ENCODE results near the gene PPP1R3G. TPM values are rescaled to one million over a fixed set of nuclear protein-coding genes. Genes with fewer than 3 reads are reported as not detected.

The PPP1R3G gene
- total RNA-seq, 5 donors from 2014 or later (not counting 1 experiment from before 2014, with no cell fraction given): 0.06 to 0.07 TPM; not detected in 3

- Histone ChIP-seq H3K4me1 (ENCODE audit: control insufficient read depth in 1 of 2, extremely low read depth in 1 of 2, insufficient read depth in 2 of 2, low read length in 2 of 2) (no peaks in the 10 kb centered on the region), H3K9me3 (no peaks in the 10 kb centered on the region), H3K36me3 (ENCODE audit: control insufficient read depth in 2 of 2, extremely low read depth in 1 of 2, insufficient read depth in 1 of 2, low read length in 1 of 2) (no peaks in the 10 kb centered on the region), H3K27ac (ENCODE audit: low read length) (no peak overlapping the region), H3K4me3 (ENCODE audit: control insufficient read depth in 1 of 2, extremely low read depth in 1 of 2, low read length in 1 of 2) (no peak overlapping the region), H3K27me3 (replicated peaks in 1 of 2; ENCODE audit: control insufficient read depth in 2 of 2, extremely low read depth in 1 of 2, insufficient read depth in 2 of 2, low read length in 1 of 2) (no peaks in the 10 kb centered on the region)
- no peak overlapping the region for H3K27ac Mint-ChIP-seq
- H3K27me3 Mint-ChIP-seq: no peaks in the 10 kb centered on the region
- DNase-seq (no peak), ATAC-seq (replicated peaks in 1 of 4) (no peak)
- no peaks in the 10 kb centered on the region for H3K4me1 Mint-ChIP-seq
- no peak overlapping the region for H3K4me3 Mint-ChIP-seq
- WGBS (ENCODE audit: insufficient coverage): 75% methylated on average over 4 of the region's 9 CpGs
- H3K36me3 Mint-ChIP-seq: peaks cover 25% of the 10 kb centered on the region
- no peaks in the 10 kb centered on the region for H3K9me3 Mint-ChIP-seq
- ChIA-PET CTCF (no interaction called here), POLR2A (interaction anchor here in 1 of 2 donors (0.6 kb wide), 1 partner anchor 98 kb away, joined by 3 read pairs; no protein-coding TSS in a partner anchor)
These were observed 22.9 kb downstream of the PPP1R3G start for GRCh38 chr6:5108068-5108467.

- ChIA-PET POLR2A (no interaction called here), CTCF (no interaction called here)
- Histone ChIP-seq H3K36me3 (ENCODE audit: control insufficient read depth in 2 of 2, extremely low read depth in 1 of 2, insufficient read depth in 1 of 2, low read length in 1 of 2) (no peaks in the 10 kb centered on the region), H3K4me1 (ENCODE audit: control insufficient read depth in 1 of 2, extremely low read depth in 1 of 2, insufficient read depth in 2 of 2, low read length in 2 of 2) (no peaks in the 10 kb centered on the region), H3K27me3 (replicated peaks in 1 of 2; ENCODE audit: control insufficient read depth in 2 of 2, extremely low read depth in 1 of 2, insufficient read depth in 2 of 2, low read length in 1 of 2) (no peaks in the 10 kb centered on the region), H3K4me3 (ENCODE audit: control insufficient read depth in 1 of 2, extremely low read depth in 1 of 2, low read length in 1 of 2) (no peak overlapping the region), H3K27ac (ENCODE audit: low read length) (no peak overlapping the region), H3K9me3 (no peaks in the 10 kb centered on the region)
- no peak for DNase-seq
- no peaks in the 10 kb centered on the region for H3K9me3 Mint-ChIP-seq
- no peaks in the 10 kb centered on the region for H3K27me3 Mint-ChIP-seq
- ATAC-seq (replicated peaks in 1 of 4): no peak
- H3K4me1 Mint-ChIP-seq: no peaks in the 10 kb centered on the region
- no peak overlapping the region for H3K4me3 Mint-ChIP-seq
- WGBS (ENCODE audit: insufficient coverage): 100% methylated on average over 2 of the region's 6 CpGs
- H3K27ac Mint-ChIP-seq: no peak overlapping the region
- H3K36me3 Mint-ChIP-seq: peaks cover 25% of the 10 kb centered on the region
These were observed 23.5 kb downstream of the PPP1R3G start for GRCh38 chr6:5108536-5109150.

- Histone ChIP-seq H3K27me3 (replicated peaks in 1 of 2; ENCODE audit: control insufficient read depth in 2 of 2, extremely low read depth in 1 of 2, insufficient read depth in 2 of 2, low read length in 1 of 2) (no peaks in the 10 kb centered on the region), H3K36me3 (ENCODE audit: control insufficient read depth in 2 of 2, extremely low read depth in 1 of 2, insufficient read depth in 1 of 2, low read length in 1 of 2) (no peaks in the 10 kb centered on the region), H3K9me3 (no peaks in the 10 kb centered on the region), H3K4me3 (ENCODE audit: control insufficient read depth in 1 of 2, extremely low read depth in 1 of 2, low read length in 1 of 2) (no peak overlapping the region), H3K27ac (ENCODE audit: low read length) (no peak overlapping the region), H3K4me1 (ENCODE audit: control insufficient read depth in 1 of 2, extremely low read depth in 1 of 2, insufficient read depth in 2 of 2, low read length in 2 of 2) (no peaks in the 10 kb centered on the region)
- POLR2A ChIA-PET: no interaction called here
- 89% methylated on average over 6 of the region's 10 CpGs for WGBS (ENCODE audit: insufficient coverage)
- Mint-ChIP-seq H3K4me1 (no peaks in the 10 kb centered on the region), H3K4me3 (no peak overlapping the region), H3K27ac (no peak overlapping the region), H3K36me3 (peaks cover 25% of the 10 kb centered on the region), H3K9me3 (no peaks in the 10 kb centered on the region), H3K27me3 (no peaks in the 10 kb centered on the region)
- no peak for ATAC-seq (replicated peaks in 1 of 4)
- no peak for DNase-seq
- CTCF ChIA-PET: no interaction called here
These were observed 24.3 kb downstream of the PPP1R3G start for GRCh38 chr6:5109436-5109835.

GRCh38 chr6:5110246-5110645 lies 25.1 kb downstream of the PPP1R3G start:
- H3K36me3 ChIP-seq (ENCODE audit: control insufficient read depth in 2 of 2, extremely low read depth in 1 of 2, insufficient read depth in 1 of 2, low read length in 1 of 2): no peaks in the 10 kb centered on the region
- H3K4me3 Mint-ChIP-seq: no peak overlapping the region
- ATAC-seq (replicated peaks in 1 of 4) (no peak), DNase-seq (no peak)
- H3K4me1 ChIP-seq (ENCODE audit: control insufficient read depth in 1 of 2, extremely low read depth in 1 of 2, insufficient read depth in 2 of 2, low read length in 2 of 2): no peaks in the 10 kb centered on the region
- H3K4me3 ChIP-seq (ENCODE audit: control insufficient read depth in 1 of 2, extremely low read depth in 1 of 2, low read length in 1 of 2): no peak overlapping the region
- H3K27ac ChIP-seq (ENCODE audit: low read length): no peak overlapping the region
- ChIA-PET POLR2A (no interaction called here), CTCF (no interaction called here)
- H3K36me3 Mint-ChIP-seq: peaks cover 25% of the 10 kb centered on the region
- H3K27me3 ChIP-seq (replicated peaks in 1 of 2; ENCODE audit: control insufficient read depth in 2 of 2, extremely low read depth in 1 of 2, insufficient read depth in 2 of 2, low read length in 1 of 2): no peaks in the 10 kb centered on the region
- no peaks in the 10 kb centered on the region for H3K9me3 Mint-ChIP-seq
- H3K27ac Mint-ChIP-seq: no peak overlapping the region
- no peaks in the 10 kb centered on the region for H3K27me3 Mint-ChIP-seq
- 91% methylated on average over 16 of the region's 16 CpGs for whole genome bisulfite sequencing (ENCODE audit: insufficient coverage)
- no peaks in the 10 kb centered on the region for H3K9me3 ChIP-seq
- H3K4me1 Mint-ChIP-seq: no peaks in the 10 kb centered on the region

GRCh38 chr6:5111626-5112025 lies 26.5 kb downstream of the PPP1R3G start:
- H3K36me3 ChIP-seq (ENCODE audit: control insufficient read depth in 2 of 2, extremely low read depth in 1 of 2, insufficient read depth in 1 of 2, low read length in 1 of 2): no peaks in the 10 kb centered on the region
- ChIA-PET CTCF (no interaction called here), POLR2A (no interaction called here)
- Mint-ChIP-seq H3K36me3 (peaks cover 20% of the 10 kb centered on the region), H3K4me1 (no peaks in the 10 kb centered on the region), H3K27ac (no peak overlapping the region), H3K9me3 (no peaks in the 10 kb centered on the region), H3K27me3 (no peaks in the 10 kb centered on the region), H3K4me3 (no peak overlapping the region)
- H3K27me3 ChIP-seq (replicated peaks in 1 of 2; ENCODE audit: control insufficient read depth in 2 of 2, extremely low read depth in 1 of 2, insufficient read depth in 2 of 2, low read length in 1 of 2): no peaks in the 10 kb centered on the region
- no peak for ATAC-seq (replicated peaks in 1 of 4)
- H3K9me3 ChIP-seq: no peaks in the 10 kb centered on the region
- H3K27ac ChIP-seq (ENCODE audit: low read length): no peak overlapping the region
- WGBS (ENCODE audit: insufficient coverage): 98% methylated on average over 6 of the region's 7 CpGs
- no peak for DNase-seq
- H3K4me1 ChIP-seq (ENCODE audit: control insufficient read depth in 1 of 2, extremely low read depth in 1 of 2, insufficient read depth in 2 of 2, low read length in 2 of 2): no peaks in the 10 kb centered on the region
- H3K4me3 ChIP-seq (ENCODE audit: control insufficient read depth in 1 of 2, extremely low read depth in 1 of 2, low read length in 1 of 2): no peak overlapping the region

GRCh38 chr6:5112066-5112799 lies 27.1 kb downstream of the PPP1R3G start:
- Mint-ChIP-seq H3K27ac (no peak overlapping the region), H3K9me3 (no peaks in the 10 kb centered on the region), H3K4me3 (no peak overlapping the region), H3K4me1 (no peaks in the 10 kb centered on the region), H3K27me3 (no peaks in the 10 kb centered on the region), H3K36me3 (peaks cover 16% of the 10 kb centered on the region)
- no peak for DNase-seq
- ChIA-PET POLR2A (interaction anchor here in 1 of 2 donors (0.6 kb wide), 1 partner anchor 1879 kb away, joined by 3 read pairs; no protein-coding TSS in a partner anchor), CTCF (no interaction called here)
- H3K27ac ChIP-seq (ENCODE audit: low read length): no peak overlapping the region
- H3K27me3 ChIP-seq (replicated peaks in 1 of 2; ENCODE audit: control insufficient read depth in 2 of 2, extremely low read depth in 1 of 2, insufficient read depth in 2 of 2, low read length in 1 of 2): no peaks in the 10 kb centered on the region
- H3K4me3 ChIP-seq (ENCODE audit: control insufficient read depth in 1 of 2, extremely low read depth in 1 of 2, low read length in 1 of 2): no peak overlapping the region
- 84% methylated on average over 12 of the region's 17 CpGs for WGBS (ENCODE audit: insufficient coverage)
- H3K9me3 ChIP-seq: no peaks in the 10 kb centered on the region
- ATAC-seq (replicated peaks in 1 of 4): no peak
- no peaks in the 10 kb centered on the region for H3K4me1 ChIP-seq (ENCODE audit: control insufficient read depth in 1 of 2, extremely low read depth in 1 of 2, insufficient read depth in 2 of 2, low read length in 2 of 2)
- no peaks in the 10 kb centered on the region for H3K36me3 ChIP-seq (ENCODE audit: control insufficient read depth in 2 of 2, extremely low read depth in 1 of 2, insufficient read depth in 1 of 2, low read length in 1 of 2)

Data from T-cell (primary cell).